Ovary (tissue), 9 donors: ENCODE results near the gene TNFAIP6. TPM values are rescaled to one million over a fixed set of nuclear protein-coding genes. Genes with fewer than 3 reads are reported as not detected.

Experiments
- DNase-seq, 5 donors: peaks; one replicate each; pipeline ENCODE4 v3.0.0-alpha.2; 2019 to 2020
- H3K27ac ChIP-seq, 2 donors: fragments of 200-600 bp; one replicate each; pipeline versions ENCODE4 v1.5.1 to v1.8.0; 2019 to 2022
- H3K27me3 ChIP-seq: fragments of 200-600 bp; one replicate; pipeline ENCODE4 v1.8.0; 2022
- H3K36me3 ChIP-seq: fragments of 200-600 bp; sonication (generic); one replicate; pipeline ENCODE4 v1.5.1; 2019
- H3K4me1 ChIP-seq: one replicate; pipeline ENCODE4 v1.8.1; 2013; ENCODE audit warnings: mild to moderate bottlenecking, moderate library complexity; ENCODE audit not compliant: insufficient read depth
- H3K4me3 ChIP-seq: fragments of 200-600 bp; sonication (generic); one replicate; pipeline ENCODE4 v1.5.1; 2017
- H3K9me3 ChIP-seq, 2 donors: fragments of 200-600 bp in 1 of 2; sonication (generic) in 1 of 2; one replicate each; pipeline versions ENCODE4 v1.5.1 to v1.8.1; 2013 to 2019; ENCODE audit warnings: mild to moderate bottlenecking in 1 of 2, moderate library complexity in 1 of 2
- CTCF ChIP-seq, 3 donors: fragments of 450-650 bp in 2 of 3; fragments of 200-600 bp in 1 of 3; IDR thresholded peaks; one replicate each; pipeline versions ENCODE4 v1.5.1 to v1.8.0; 2016 to 2022; ENCODE audit warnings: antibody characterized with exemption in 3 of 3, mild to moderate bottlenecking in 1 of 3
- EP300 ChIP-seq: sonication (generic); formaldehyde crosslinking; IDR thresholded peaks from one replicate; pipeline ENCODE4 v1.6.1; 2017; ENCODE audit warnings: antibody characterized with exemption
- POLR2A ChIP-seq: fragments of 450-650 bp; IDR thresholded peaks from one replicate; pipeline ENCODE4 v1.6.1; 2017; ENCODE audit warnings: antibody characterized with exemption, mild to moderate bottlenecking, moderate library complexity
- WGBS, 3 donors: extraction: QIAGEN DNeasy Blood & Tissue Kit in 1 of 3; methylation state at CpG; one replicate each; pipeline versions ENCODE4 v1.1.5 to v1.1.7; 2013 to 2017; 5-methylcytosine and 5-hydroxymethylcytosine counted together
- intact Hi-C, 4 donors: fragments of 100-400 bp; cut with DNase I; formaldehyde crosslinking; loops; one replicate each; pipeline versions ENCODE4 v1.11.0 to v1.15.1; 2022 to 2023
- polyA plus RNA-seq, 2 donors: library from polyadenylated mRNA; stranded (reverse); fragments of 200-250 nt in 1 of 2; fragments of 350-450 nt in 1 of 2; fragmentation: Illumina TruSeq in 1 of 2; extraction: RNeasy Lipid Tissue Mini Kit (QIAGEN cat#74804) in 1 of 2; gene quantifications; one replicate each; pipeline ENCODE4 v1.2.3, GENCODE V29; 2013 to 2014
- total RNA-seq, 7 donors: library from RNA; depleted of rRNA in 2 of 7; stranded (reverse); fragments of >200 nt in 2 of 7; fragmentation: NEBNext Ultra II Directional in 3 of 7; extraction: Animal tissue kit (Norgen Biotek cat#: 25700) in 3 of 7; gene quantifications; one replicate each; pipeline versions ENCODE4 v1.1.0 to v1.2.4, GENCODE V29; 2016 to 2023
- donor health status: DM: no; HTN: no; CAD: no; lungs with moderate emphysema.
- donor health status: DM: no; HTN: no; CAD: no.
- donor health status: Bipolar disorder and iron deficiency.
- donor health status: DM: yes; HTN: yes; CAD: no.
- donor health status: DM: no; HTN: no; CAD: no.
- donor health status: DM: yes; HTN: yes; CAD: no.

The TNFAIP6 gene
- total and polyA plus RNA-seq, 9 donors, result 0.20 to 1.0 (median 0.28) TPM; not detected in 3

- no peak overlapping the region for H3K4me3 ChIP-seq
- DNase-seq, result no peak
- no peaks in the 10 kb centered on the region for H3K36me3 ChIP-seq
- H3K27ac ChIP-seq, result no peak overlapping the region
- no peak for TF ChIP-seq POLR2A
- TF ChIP-seq EP300, result no peak
- TF ChIP-seq CTCF (IDR thresholded peaks at IDR 0.05), result no peak
- no peaks in the 10 kb centered on the region for H3K4me1 ChIP-seq
- intact Hi-C loops, result no loop called here
- no peaks in the 10 kb centered on the region for H3K27me3 ChIP-seq
- peaks cover 0 to 4% of the 10 kb centered on the region in 2 donors for H3K9me3 ChIP-seq
Measured at GRCh38 chr2:151347294-151347693, 10.1 kb upstream of the TNFAIP6 start.

GRCh38 chr2:151347906-151348305 is 9.5 kb upstream of the TNFAIP6 start:
- Histone ChIP-seq H3K27me3 (no peaks in the 10 kb centered on the region), H3K27ac (no peak overlapping the region), H3K36me3 (no peaks in the 10 kb centered on the region), H3K9me3 (peaks cover 0 to 4% of the 10 kb centered on the region in 2 donors), H3K4me3 (no peak overlapping the region), H3K4me1 (no peaks in the 10 kb centered on the region)
- intact Hi-C loops, result no loop called here
- no peak for DNase-seq
- TF ChIP-seq POLR2A, result no peak
- WGBS, 3 donors, result 36 to 53% (median 46%) methylated on average over 5 of the region's 5 CpGs

- Histone ChIP-seq H3K27me3 (no peaks in the 10 kb centered on the region), H3K9me3 (no peaks in the 10 kb centered on the region), H3K4me1 (no peaks in the 10 kb centered on the region), H3K27ac (no peak overlapping the region), H3K36me3 (no peaks in the 10 kb centered on the region), H3K4me3 (no peak overlapping the region)
- TF ChIP-seq CTCF (IDR thresholded peaks at IDR 0.05) (no peak), POLR2A (no peak), EP300 (no peak)
- intact Hi-C loops, result no loop called here
- WGBS, 3 donors, result 55 to 64% (median 59%) methylated on average over 4 of the region's 4 CpGs
- DNase-seq, result no peak
Measured at GRCh38 chr2:151350579-151351195, 6.7 kb upstream of the TNFAIP6 start.

DNA sequence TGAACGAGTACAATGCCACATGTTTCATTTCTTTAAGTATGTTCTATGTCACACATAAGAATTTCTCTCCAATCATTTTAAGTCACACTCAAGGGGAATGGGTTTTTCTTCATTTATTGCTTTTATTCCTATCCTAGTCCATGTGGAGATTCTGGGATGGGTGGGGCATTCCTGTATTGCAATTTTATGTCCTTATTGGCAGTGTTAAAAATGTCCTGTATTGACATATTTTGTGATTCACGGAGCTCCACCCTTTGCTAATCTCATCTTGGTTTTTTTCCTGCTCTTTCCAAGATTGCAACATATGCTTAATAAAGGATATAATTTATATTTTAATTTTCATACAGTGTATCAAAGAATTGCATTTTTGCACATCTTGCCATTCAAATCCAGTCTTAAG is 3.4 kb upstream of the TNFAIP6 start:
- Histone ChIP-seq H3K27me3 (no peaks in the 10 kb centered on the region), H3K4me3 (no peak overlapping the region), H3K9me3 (no peaks in the 10 kb centered on the region), H3K27ac (no peak overlapping the region), H3K4me1 (no peaks in the 10 kb centered on the region), H3K36me3 (no peaks in the 10 kb centered on the region)
- WGBS, 3 donors, result 66 to 87% (median 78%) methylated on average over 2 of the region's 2 CpGs
- TF ChIP-seq EP300, result no peak
- no peak for TF ChIP-seq POLR2A
- TF ChIP-seq CTCF (IDR thresholded peaks at IDR 0.05), result no peak
- intact Hi-C loops, result no loop called here
- DNase-seq, result no peak

- no peak overlapping the region for H3K4me3 ChIP-seq
- no peaks in the 10 kb centered on the region for H3K27me3 ChIP-seq
- WGBS, 3 donors, result 94 to 97% (median 97%) methylated on average over 8 of the region's 8 CpGs
- no peaks in the 10 kb centered on the region for H3K4me1 ChIP-seq
- intact Hi-C loops, result no loop called here
- TF ChIP-seq EP300 (no peak), POLR2A (no peak), CTCF (IDR thresholded peaks at IDR 0.05) (no peak)
- DNase-seq, result no peak
- no peaks in the 10 kb centered on the region for H3K36me3 ChIP-seq
- H3K9me3 ChIP-seq, result no peaks in the 10 kb centered on the region
- H3K27ac ChIP-seq, result no peak overlapping the region
Measured at GRCh38 chr2:151354807-151355206, 2.6 kb upstream of the TNFAIP6 start.
